Pericardium fibroblast (primary cell): ENCODE results near the gene DLEC1. TPM values are rescaled to one million over a fixed set of nuclear protein-coding genes. Genes with fewer than 3 reads are reported as not detected.

Experiments used
- total RNA-seq: library from RNA; depleted of rRNA; stranded (reverse); fragments of >200 nt; gene quantifications from 2 replicates; pipeline ENCODE4 v1.2.3, GENCODE V29; 2015

The DLEC1 gene, protein sequence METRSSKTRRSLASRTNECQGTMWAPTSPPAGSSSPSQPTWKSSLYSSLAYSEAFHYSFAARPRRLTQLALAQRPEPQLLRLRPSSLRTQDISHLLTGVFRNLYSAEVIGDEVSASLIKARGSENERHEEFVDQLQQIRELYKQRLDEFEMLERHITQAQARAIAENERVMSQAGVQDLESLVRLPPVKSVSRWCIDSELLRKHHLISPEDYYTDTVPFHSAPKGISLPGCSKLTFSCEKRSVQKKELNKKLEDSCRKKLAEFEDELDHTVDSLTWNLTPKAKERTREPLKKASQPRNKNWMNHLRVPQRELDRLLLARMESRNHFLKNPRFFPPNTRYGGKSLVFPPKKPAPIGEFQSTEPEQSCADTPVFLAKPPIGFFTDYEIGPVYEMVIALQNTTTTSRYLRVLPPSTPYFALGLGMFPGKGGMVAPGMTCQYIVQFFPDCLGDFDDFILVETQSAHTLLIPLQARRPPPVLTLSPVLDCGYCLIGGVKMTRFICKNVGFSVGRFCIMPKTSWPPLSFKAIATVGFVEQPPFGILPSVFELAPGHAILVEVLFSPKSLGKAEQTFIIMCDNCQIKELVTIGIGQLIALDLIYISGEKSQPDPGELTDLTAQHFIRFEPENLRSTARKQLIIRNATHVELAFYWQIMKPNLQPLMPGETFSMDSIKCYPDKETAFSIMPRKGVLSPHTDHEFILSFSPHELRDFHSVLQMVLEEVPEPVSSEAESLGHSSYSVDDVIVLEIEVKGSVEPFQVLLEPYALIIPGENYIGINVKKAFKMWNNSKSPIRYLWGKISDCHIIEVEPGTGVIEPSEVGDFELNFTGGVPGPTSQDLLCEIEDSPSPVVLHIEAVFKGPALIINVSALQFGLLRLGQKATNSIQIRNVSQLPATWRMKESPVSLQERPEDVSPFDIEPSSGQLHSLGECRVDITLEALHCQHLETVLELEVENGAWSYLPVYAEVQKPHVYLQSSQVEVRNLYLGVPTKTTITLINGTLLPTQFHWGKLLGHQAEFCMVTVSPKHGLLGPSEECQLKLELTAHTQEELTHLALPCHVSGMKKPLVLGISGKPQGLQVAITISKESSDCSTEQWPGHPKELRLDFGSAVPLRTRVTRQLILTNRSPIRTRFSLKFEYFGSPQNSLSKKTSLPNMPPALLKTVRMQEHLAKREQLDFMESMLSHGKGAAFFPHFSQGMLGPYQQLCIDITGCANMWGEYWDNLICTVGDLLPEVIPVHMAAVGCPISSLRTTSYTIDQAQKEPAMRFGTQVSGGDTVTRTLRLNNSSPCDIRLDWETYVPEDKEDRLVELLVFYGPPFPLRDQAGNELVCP (N-terminal part only)
- total RNA-seq = under 0.01 and 0.12 TPM in 2 replicates

DNA sequence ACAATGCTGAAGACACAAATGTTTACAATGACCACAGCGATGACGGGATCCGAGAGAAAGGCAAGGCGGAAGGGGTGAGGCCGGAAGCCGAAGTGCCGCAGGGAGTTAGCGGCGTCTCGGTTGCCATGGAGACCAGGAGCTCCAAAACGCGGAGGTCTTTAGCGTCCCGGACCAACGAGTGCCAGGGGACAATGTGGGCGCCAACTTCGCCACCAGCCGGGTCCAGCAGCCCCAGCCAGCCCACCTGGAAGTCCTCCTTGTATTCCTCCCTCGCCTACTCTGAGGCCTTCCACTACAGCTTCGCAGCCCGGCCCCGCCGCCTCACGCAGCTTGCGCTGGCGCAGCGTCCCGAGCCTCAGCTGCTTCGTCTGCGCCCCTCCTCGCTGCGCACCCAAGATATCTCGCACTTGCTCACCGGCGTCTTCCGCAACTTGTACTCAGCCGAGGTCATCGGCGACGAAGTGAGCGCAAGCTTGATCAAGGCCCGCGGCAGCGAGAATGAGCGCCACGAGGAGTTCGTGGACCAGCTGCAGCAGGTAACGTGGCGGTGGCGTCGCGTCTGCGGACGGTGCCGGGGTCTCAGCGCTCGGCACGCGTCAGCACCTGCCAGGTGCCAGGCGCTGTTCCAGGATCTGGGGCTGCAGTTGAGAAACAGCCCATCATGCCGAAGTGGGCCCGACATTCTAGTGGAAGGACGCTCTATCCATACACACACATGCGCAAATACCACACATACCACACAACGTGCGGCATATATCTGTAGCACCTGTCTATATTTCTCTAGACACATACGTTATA, at the start of gene DLEC1:
Gene DLEC1 (plus strand): TSS at position 108 of the 798 bp plus-strand sequence. CDS start 18 bp downstream, at position 126.

DNA sequence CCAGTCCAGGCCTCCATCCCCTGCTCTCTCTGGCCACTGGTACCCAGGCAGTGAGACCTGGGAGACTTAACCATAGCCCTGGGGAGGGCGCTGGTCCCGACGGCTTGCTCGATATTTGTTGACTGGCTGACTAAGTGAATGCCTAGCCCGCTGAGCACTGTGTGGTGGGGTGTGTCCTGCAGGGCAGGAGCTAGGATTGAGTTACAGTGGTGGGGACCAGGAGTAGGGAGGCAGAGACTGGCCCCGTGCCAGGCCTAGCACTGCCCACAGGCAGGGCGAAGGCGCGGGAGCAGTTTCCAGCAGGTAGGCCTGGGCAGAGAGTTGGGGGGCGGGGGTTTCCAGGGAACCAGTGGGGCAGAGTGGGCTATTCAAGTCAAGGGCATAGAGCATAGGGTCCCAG, 48.5 kb upstream of the DLEC1 start, which contains the start of gene VILL:
Gene VILL (plus strand): TSS at position 260 of the 400 bp plus-strand sequence. CDS start 2,887 bp downstream, outside the sequence.

DNA sequence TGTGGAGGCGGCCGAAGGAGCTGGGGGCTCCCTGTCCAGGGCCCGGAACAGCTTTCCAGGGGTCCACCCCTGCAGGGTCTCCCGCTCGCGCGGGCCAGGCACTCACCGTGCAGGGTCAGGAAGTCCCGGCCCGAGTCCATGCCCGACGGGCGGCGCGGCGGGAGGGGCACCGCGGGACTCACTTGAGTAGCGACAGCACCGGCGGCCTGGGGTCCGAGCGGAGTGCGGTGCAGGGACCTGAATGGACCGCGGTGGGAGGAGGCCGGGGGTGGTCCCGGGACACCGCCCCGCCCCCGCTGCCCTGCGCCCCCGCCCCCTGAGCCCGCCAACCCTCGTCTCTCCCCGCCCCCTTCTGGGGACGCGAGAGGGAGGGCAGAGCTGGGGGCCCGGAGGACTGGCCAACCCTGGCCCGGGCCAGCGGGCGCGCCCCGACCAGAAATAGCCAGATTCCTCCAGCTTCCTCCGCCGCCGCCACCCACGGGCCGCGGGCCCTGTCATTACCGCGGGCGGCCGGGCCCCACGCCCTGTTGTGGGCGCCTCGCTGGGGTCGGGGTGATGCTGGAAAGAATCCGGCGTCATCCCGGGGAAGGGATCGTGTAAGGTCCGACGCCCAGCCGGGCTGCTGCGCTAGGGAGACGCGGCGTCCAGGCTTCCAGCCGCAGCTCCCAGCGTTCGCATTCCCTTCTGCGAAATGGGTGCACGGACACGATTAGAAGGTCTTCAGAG, 9.4 kb upstream of the DLEC1 start, which contains the start of gene PLCD1:
Gene PLCD1 (minus strand): TSS at position 243 of the 726 bp plus-strand sequence. CDS start 103 bp downstream, at position 140.

DNA sequence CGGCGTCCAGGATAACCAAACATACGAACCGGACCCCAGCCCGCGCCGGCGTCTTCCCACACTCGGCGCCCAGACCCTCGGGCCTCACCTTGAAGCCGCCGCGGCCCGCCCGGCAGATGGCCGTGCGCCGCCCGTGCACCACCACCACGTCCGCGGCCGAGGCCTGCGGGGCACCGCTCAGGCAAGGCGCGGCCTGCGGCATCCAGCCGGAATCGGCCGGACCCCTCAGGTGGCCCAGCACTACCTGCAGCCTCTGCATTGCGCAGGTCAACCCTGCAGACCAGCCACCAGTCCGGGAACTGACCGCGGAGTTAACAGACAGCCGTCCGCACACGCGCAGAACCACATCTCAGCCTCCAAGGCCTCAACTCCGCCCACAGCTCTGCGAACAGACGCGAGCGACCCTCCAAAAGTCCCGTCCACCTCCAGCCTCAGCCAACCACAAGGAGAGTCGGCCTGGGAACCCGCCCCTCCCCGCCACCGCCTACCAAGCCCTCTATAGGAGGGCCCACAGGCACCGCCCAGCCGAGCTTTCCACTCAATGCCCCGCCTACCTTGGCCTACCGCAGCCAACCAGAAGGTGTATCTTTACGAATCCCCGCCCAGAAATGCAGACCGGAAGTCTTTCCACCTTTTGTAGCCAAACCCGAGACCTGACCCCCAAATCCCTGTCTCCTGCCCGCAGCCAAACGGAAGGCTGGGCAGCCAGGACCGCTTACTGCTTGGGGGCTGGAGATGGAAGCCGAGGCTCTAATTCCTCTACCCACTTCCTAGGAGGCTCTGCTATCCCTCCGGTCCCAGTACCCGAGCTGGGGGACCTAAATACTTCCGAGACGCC, 98.0 kb downstream of the DLEC1 start, which contains the start of gene ACAA1:
Gene ACAA1 (minus strand): TSS at position 351 of the 838 bp plus-strand sequence. CDS start 92 bp downstream, at position 259.

DNA sequence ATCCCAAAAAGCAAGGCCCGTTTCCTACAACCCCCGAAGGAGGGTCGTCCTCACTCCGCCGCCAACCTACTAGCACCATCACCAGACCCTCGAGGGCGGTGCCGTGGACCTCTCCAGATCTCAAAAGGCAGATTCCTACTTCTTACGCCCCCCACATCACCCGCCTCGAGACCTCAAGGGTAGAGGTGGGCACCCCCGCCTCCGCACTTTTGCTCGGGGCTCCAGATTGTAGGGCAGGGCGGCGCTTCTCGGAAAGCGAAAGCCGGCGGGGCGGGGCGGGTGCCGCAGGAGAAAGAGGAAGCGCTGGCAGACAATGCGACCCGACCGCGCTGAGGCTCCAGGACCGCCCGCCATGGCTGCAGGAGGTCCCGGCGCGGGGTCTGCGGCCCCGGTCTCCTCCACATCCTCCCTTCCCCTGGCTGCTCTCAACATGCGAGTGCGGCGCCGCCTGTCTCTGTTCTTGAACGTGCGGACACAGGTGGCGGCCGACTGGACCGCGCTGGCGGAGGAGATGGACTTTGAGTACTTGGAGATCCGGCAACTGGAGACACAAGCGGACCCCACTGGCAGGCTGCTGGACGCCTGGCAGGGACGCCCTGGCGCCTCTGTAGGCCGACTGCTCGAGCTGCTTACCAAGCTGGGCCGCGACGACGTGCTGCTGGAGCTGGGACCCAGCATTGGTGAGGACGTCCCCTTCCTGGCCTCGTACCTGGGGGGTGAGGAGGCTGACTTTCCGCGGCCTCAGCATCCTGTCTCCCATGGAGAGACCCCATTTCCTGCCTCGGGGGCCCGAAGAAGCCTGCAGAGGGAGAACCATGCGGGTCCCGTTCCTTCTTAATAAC, 99.6 kb downstream of the DLEC1 start, which contains the start of gene MYD88:
Gene MYD88 (plus strand): TSS at position 313 of the 842 bp plus-strand sequence. CDS start 40 bp downstream, at position 353.

DNA sequence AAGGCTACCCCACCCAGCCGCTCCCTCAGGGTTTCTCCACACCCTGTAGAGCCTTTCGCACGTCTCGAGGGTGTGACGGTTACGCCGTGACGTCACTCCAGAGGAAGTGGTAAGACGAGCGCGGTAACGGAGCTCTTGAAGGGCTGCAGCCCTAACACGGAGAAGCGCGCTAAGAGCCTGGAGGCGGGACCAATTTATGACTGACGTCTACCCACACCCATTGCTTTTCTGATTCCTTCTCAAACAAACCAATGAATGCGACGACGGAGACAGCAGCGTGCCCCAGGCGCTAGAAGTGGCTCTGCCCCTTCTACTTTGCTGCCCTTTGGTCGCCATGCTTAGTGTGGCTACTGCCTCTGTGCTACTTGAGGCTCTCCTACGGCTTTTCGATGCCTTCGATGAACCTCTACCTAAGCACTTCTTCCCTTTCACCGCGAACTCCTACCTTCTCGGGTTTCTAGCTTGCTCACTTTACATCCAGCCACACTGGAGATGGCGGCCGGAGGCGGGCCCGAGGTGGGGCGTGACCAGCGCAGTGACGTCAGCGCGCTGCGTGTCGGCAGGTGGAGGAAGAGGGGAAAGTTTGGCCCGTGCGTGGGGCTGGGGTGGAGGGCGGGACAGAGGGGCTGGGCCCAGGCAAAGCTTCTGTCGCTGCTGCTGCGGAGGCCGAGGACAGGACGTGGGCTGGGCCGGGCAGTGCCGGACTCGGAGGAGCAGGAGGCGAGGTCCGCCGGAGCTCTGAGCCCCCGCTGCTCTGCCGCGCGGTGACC, 126.1 kb downstream of the DLEC1 start, which contains the start of gene OXSR1:
Gene OXSR1 (plus strand): TSS at position 586 of the 770 bp plus-strand sequence. CDS start 340 bp downstream, outside the sequence.

Other genes with a start within 250 kb of the DLEC1 start
- gene CTDSPL, start 177.3 kb upstream of the DLEC1 start, total RNA-seq = 39.7 and 39.9 TPM in 2 replicates
- 7.0 and 10.2 TPM in 2 replicates for gene VILL, start 48.4 kb upstream of the DLEC1 start, total RNA-seq
- 29.1 and 33.1 TPM in 2 replicates for gene PLCD1, start 9.6 kb upstream of the DLEC1 start, total RNA-seq
- gene ACAA1, start 97.9 kb downstream of the DLEC1 start, total RNA-seq = 33.1 and 42.8 TPM in 2 replicates
- gene MYD88, start 99.5 kb downstream of the DLEC1 start, total RNA-seq = 24.8 and 27.8 TPM in 2 replicates
- gene OXSR1, start 126.3 kb downstream of the DLEC1 start, total RNA-seq = 18.6 and 22.4 TPM in 2 replicates
- not detected in 2 replicates for gene SLC22A13, start 226.6 kb downstream of the DLEC1 start, total RNA-seq
- not detected in 2 replicates for gene SLC22A14, start 243.1 kb downstream of the DLEC1 start, total RNA-seq